Tibial artery (tissue), 4 donors: ENCODE data around the gene CREG1.
A peak's percentile ranks its signal among the peaks of the same experiment; 100 is the strongest.
"Not testable (repeated sequence)": the region's sequence is repeated elsewhere in the genome, so short reads cannot be mapped to it uniquely, and the experiment has no call there.

Source experiments
- DNase-seq, 2 donors: peaks; one replicate each; pipeline ENCODE4 v3.0.0-alpha.2; 2019
- H3K27ac ChIP-seq, 2 donors: fragments of 200-600 bp; sonication (generic) in 1 of 2; 1 replicate in 1 of 2; 2 replicates in 1 of 2; pipeline ENCODE4 v1.5.1; 2018 to 2019; ENCODE audit warnings: mild to moderate bottlenecking in 1 of 2
- H3K27me3 ChIP-seq, 2 donors: fragments of 200-600 bp; sonication (generic) in 1 of 2; one replicate each; pipeline versions ENCODE4 v1.5.1 to v1.6.0; 2016 to 2019
- H3K36me3 ChIP-seq, 3 donors: fragments of 200-600 bp; sonication (generic) in 2 of 3; one replicate each; pipeline ENCODE4 v1.5.1; 2016 to 2019; ENCODE audit warnings: mild to moderate bottlenecking in 2 of 3
- H3K4me1 ChIP-seq, 4 donors: fragments of 200-600 bp; sonication (generic) in 2 of 4; 1 replicate in 3 of 4; 2 replicates in 1 of 4; pipeline ENCODE4 v1.5.1; 2016 to 2019
- H3K4me3 ChIP-seq, 2 donors: fragments of 200-600 bp; sonication (generic) in 1 of 2; 1 replicate in 1 of 2; 2 replicates in 1 of 2; pipeline ENCODE4 v1.5.1; 2018 to 2019; ENCODE audit warnings: mild to moderate bottlenecking in 2 of 2
- H3K9me3 ChIP-seq, 3 donors: fragments of 200-600 bp; sonication (generic) in 1 of 3; one replicate each; pipeline ENCODE4 v1.5.1; 2016 to 2019
- CTCF ChIP-seq, 2 experiments: fragments of 200-600 bp in 1 of 2; fragments of 450-650 bp in 1 of 2; IDR thresholded peaks; one replicate each; pipeline ENCODE4 v1.5.1; 2017 to 2019; ENCODE audit warnings: antibody characterized with exemption in 2 of 2, mild to moderate bottlenecking in 1 of 2, moderate library complexity in 1 of 2
- intact Hi-C: fragments of 100-400 bp; cut with DNase I; formaldehyde crosslinking; loops from one replicate; pipeline ENCODE4 v1.15.0; 2023; ENCODE audit warnings: low total_unique reads

CREG1 gene

GRCh38 chr1:167562702-167563101, 9.1 kb upstream of the CREG1 start:
- no peak for DNase-seq
- H3K4me3 ChIP-seq = no peak overlapping the region
- H3K9me3 ChIP-seq = no peaks in the 10 kb centered on the region
- no peaks in the 10 kb centered on the region for H3K36me3 ChIP-seq
- intact Hi-C loops = no loop called here
- TF ChIP-seq CTCF (IDR thresholded peaks at IDR 0.05) = no peak
- no peaks in the 10 kb centered on the region for H3K27me3 ChIP-seq
- H3K27ac ChIP-seq = no peak overlapping the region
- H3K4me1 ChIP-seq = no peaks in the 10 kb centered on the region

- no peaks in the 10 kb centered on the region for H3K27me3 ChIP-seq
- no peak for TF ChIP-seq CTCF (IDR thresholded peaks at IDR 0.05)
- no peaks in the 10 kb centered on the region for H3K9me3 ChIP-seq
- DNase-seq = no peak
- H3K4me1 ChIP-seq = no peaks in the 10 kb centered on the region
- no peak overlapping the region for H3K27ac ChIP-seq
- intact Hi-C loops = no loop called here
- no peak overlapping the region for H3K4me3 ChIP-seq
- no peaks in the 10 kb centered on the region for H3K36me3 ChIP-seq
Observed at GRCh38 chr1:167561753-167562152, 8.2 kb upstream of the CREG1 start.

GRCh38 chr1:167555971-167556714, 2.6 kb upstream of the CREG1 start:
- DNase-seq = peak; percentile 85 to 87
- intact Hi-C loops = no loop called here
- Histone ChIP-seq H3K27ac (no peak overlapping the region), H3K4me1 (peaks cover 0 to 31% (median 14%) of the 10 kb centered on the region in 4 donors), H3K27me3 (no peaks in the 10 kb centered on the region), H3K4me3 (no peak overlapping the region), H3K9me3 (no peaks in the 10 kb centered on the region), H3K36me3 (no peaks in the 10 kb centered on the region)
- peak; percentile 82 to 87 for TF ChIP-seq CTCF (IDR thresholded peaks at IDR 0.05)

GRCh38 chr1:167555072-167555471, 1.5 kb upstream of the CREG1 start:
- DNase-seq, intact Hi-C loops, H3K27ac ChIP-seq, H3K4me3 ChIP-seq, H3K36me3 ChIP-seq, H3K27me3 ChIP-seq, H3K9me3 ChIP-seq: not testable (repeated sequence)
- H3K4me1 ChIP-seq = peaks cover 0 to 31% (median 14%) of the 10 kb centered on the region in 4 donors

- TF ChIP-seq CTCF (IDR thresholded peaks at IDR 0.05) = no peak
Observed at GRCh38 chr1:167554028-167554779, 642 bp upstream of the CREG1 start.

GRCh38 chr1:167551362-167551761, 2.2 kb downstream of the CREG1 start:
- no peak overlapping the region for H3K27ac ChIP-seq
- intact Hi-C loops = loop anchor here (5.0 kb wide), 1 partner anchor 674 kb away; the partner anchor contains the start of gene TADA1

More at GRCh38 chr1:167554028-167554779, 642 bp upstream of the CREG1 start:
- peak overlapping the region; percentile 85 for H3K4me3 ChIP-seq
- peak overlapping the region; percentile 60 to 75 for H3K27ac ChIP-seq
- H3K36me3 ChIP-seq = no peaks in the 10 kb centered on the region
- peaks cover 0 to 31% (median 15%) of the 10 kb centered on the region in 4 donors for H3K4me1 ChIP-seq
- H3K9me3 ChIP-seq = no peaks in the 10 kb centered on the region
- H3K27me3 ChIP-seq = no peaks in the 10 kb centered on the region
- intact Hi-C loops = loop anchor here (5.0 kb wide), 1 partner anchor 677 kb away; the partner anchor contains the start of gene TADA1
- DNase-seq = no peak

More at GRCh38 chr1:167551362-167551761, 2.2 kb downstream of the CREG1 start:
- DNase-seq = no peak
- peaks cover under 1 to 13% (median 6%) of the 10 kb centered on the region in 3 donors for H3K36me3 ChIP-seq
- no peaks in the 10 kb centered on the region for H3K27me3 ChIP-seq
- no peaks in the 10 kb centered on the region for H3K9me3 ChIP-seq
- H3K4me1 ChIP-seq = peaks cover 0 to 36% (median 21%) of the 10 kb centered on the region in 4 donors
- H3K4me3 ChIP-seq = no peak overlapping the region
- TF ChIP-seq CTCF (IDR thresholded peaks at IDR 0.05) = no peak
